Chondrocyte (in vitro differentiated cells): Measurements from ENCODE around the gene P4HB. TPM values are rescaled to one million over a fixed set of nuclear protein-coding genes. Genes with fewer than 3 reads are reported as not detected.

ENCODE experiments used
- DNase-seq: peaks from one replicate; pipeline ENCODE4 v3.0.0; 2021; ENCODE audit warnings: mixed read lengths, low spot score
- H3K27ac Mint-ChIP-seq: one replicate; pipeline ENCODE4 v1.8.0; 2021; ENCODE audit warnings: mild to moderate bottlenecking, moderate library complexity, mixed read lengths; ENCODE audit not compliant: unreplicated experiment
- H3K27me3 Mint-ChIP-seq: 2 replicates; pipeline ENCODE4 v1.8.0; 2021; ENCODE audit warnings: low read depth, mixed read lengths
- H3K36me3 Mint-ChIP-seq: 2 replicates; pipeline ENCODE4 v1.8.0; 2021; ENCODE audit warnings: low read depth, mixed read lengths
- H3K4me1 Mint-ChIP-seq: 2 replicates; pipeline ENCODE4 v1.8.0; 2021; ENCODE audit warnings: low read depth, mild to moderate bottlenecking, mixed read lengths
- H3K4me3 Mint-ChIP-seq: one replicate; pipeline ENCODE4 v1.8.0; 2021; ENCODE audit warnings: mild to moderate bottlenecking, moderate library complexity, mixed read lengths; ENCODE audit not compliant: unreplicated experiment
- H3K9me3 Mint-ChIP-seq: 2 replicates; pipeline ENCODE4 v1.8.0; 2021; ENCODE audit warnings: low read depth, mixed read lengths
- CTCF ChIP-seq: fragments of 200-600 bp; sonication (generic); IDR thresholded peaks from 2 replicates; pipeline ENCODE4 v1.5.0; 2021; ENCODE audit warnings: antibody characterized with exemption, mild to moderate bottlenecking, moderate library complexity
- total RNA-seq: library from RNA; stranded (reverse); gene quantifications from 3 replicates; pipeline ENCODE4 v1.2.1, GENCODE V29; 2021

The P4HB gene
- total RNA-seq, 1 donor from 2014 or later: 1,012 TPM

- Mint-ChIP-seq H3K9me3 (no peaks in the 10 kb centered on the region), H3K4me1 (peaks cover 10% of the 10 kb centered on the region), H3K27ac (no peak overlapping the region), H3K36me3 (peaks cover 4% of the 10 kb centered on the region), H3K4me3 (no peak overlapping the region), H3K27me3 (no peaks in the 10 kb centered on the region)
- DNase-seq: no peak
- TF ChIP-seq CTCF: peak; percentile 12
Observed at GRCh38 chr17:81906476-81907218, 46.3 kb upstream of the P4HB start.

GRCh38 chr17:81905993-81906392 lies 45.7 kb upstream of the P4HB start:
- H3K4me1 Mint-ChIP-seq: peaks cover 13% of the 10 kb centered on the region
- H3K4me3 Mint-ChIP-seq: no peak overlapping the region
- no peaks in the 10 kb centered on the region for H3K27me3 Mint-ChIP-seq
- H3K9me3 Mint-ChIP-seq: no peaks in the 10 kb centered on the region
- no peak for TF ChIP-seq CTCF
- H3K27ac Mint-ChIP-seq: no peak overlapping the region
- peaks cover 4% of the 10 kb centered on the region for H3K36me3 Mint-ChIP-seq
- no peak for DNase-seq

- no peak overlapping the region for H3K27ac Mint-ChIP-seq
- H3K4me3 Mint-ChIP-seq: no peak overlapping the region
- DNase-seq: no peak
- peaks cover 4% of the 10 kb centered on the region for H3K36me3 Mint-ChIP-seq
- no peaks in the 10 kb centered on the region for H3K9me3 Mint-ChIP-seq
- H3K27me3 Mint-ChIP-seq: no peaks in the 10 kb centered on the region
- no peak for TF ChIP-seq CTCF
- peaks cover 13% of the 10 kb centered on the region for H3K4me1 Mint-ChIP-seq
Observed at GRCh38 chr17:81905424-81905875, 45.1 kb upstream of the P4HB start.

- DNase-seq: no peak
- Mint-ChIP-seq H3K27ac (no peak overlapping the region), H3K4me3 (no peak overlapping the region), H3K27me3 (no peaks in the 10 kb centered on the region), H3K9me3 (no peaks in the 10 kb centered on the region), H3K36me3 (peaks cover 6% of the 10 kb centered on the region), H3K4me1 (peaks cover 12% of the 10 kb centered on the region)
- TF ChIP-seq CTCF: no peak
Observed at GRCh38 chr17:81904600-81905423, 44.5 kb upstream of the P4HB start.

- Mint-ChIP-seq H3K4me3 (no peak overlapping the region), H3K27ac (no peak overlapping the region), H3K4me1 (peaks cover 11% of the 10 kb centered on the region), H3K9me3 (no peaks in the 10 kb centered on the region), H3K27me3 (no peaks in the 10 kb centered on the region), H3K36me3 (peaks cover 6% of the 10 kb centered on the region)
- TF ChIP-seq CTCF: no peak
- DNase-seq: no peak
Observed at GRCh38 chr17:81903896-81904599, 43.7 kb upstream of the P4HB start.
